ENCODE results near the gene WLS. TPM values are rescaled to one million over a fixed set of nuclear protein-coding genes. Genes with fewer than 3 reads are reported as not detected.
"Not testable (repeated sequence)": the region's sequence is repeated elsewhere in the genome, so short reads cannot be mapped to it uniquely, and the experiment has no call there.

WLS gene
- total and polyA plus RNA-seq, 4 donors = 29.9 to 81.5 (median 51.8) TPM

DNA sequence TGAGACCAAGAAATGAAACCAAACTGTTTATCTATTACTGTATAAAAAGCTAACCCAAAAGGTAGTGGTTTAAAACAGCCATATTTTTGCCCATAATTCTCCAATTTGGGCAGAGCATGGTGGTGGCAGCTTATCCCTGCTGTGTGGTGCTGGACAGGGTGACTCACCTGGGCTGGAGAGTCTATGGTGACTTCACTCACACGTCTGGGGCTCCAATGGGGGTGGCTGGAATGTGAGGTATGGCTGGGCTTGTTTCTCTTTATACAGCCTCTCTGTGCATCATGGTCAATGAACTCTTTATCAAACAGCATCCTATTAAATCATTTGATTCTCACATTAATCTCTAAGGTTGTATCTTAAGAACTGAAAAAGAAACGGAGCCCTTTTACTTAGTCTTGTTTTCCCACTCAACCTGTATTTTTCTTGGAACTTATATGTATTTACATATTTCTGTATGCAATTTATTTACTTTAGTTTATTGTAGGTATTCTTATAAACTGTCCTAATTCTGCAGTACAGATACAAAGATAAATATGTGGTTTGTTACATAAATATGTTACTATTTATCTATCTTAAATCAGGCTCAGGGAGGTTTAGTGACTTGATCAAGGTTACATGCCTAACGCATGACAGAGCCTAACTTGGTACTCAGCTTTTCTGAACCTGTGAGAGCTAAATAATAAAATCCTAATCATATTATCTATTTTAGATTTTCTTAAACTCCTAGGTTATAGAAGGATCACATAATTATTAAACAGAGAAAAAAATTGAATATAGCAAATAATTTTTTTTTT, 37.5 kb upstream of the WLS start:
- ATAC-seq (ENCODE audit: low FRiP score) = no peak

GRCh38 chr1:68268896-68269483, 36.7 kb upstream of the WLS start:
- no peak overlapping the region for H3K4me3 ChIP-seq (ENCODE audit: low read length in 2 of 2)
- no peaks in the 10 kb centered on the region for H3K9me3 ChIP-seq (ENCODE audit: control insufficient read depth, low read length)
- H3K27me3 ChIP-seq (ENCODE audit: control insufficient read depth in 1 of 2, insufficient read depth in 2 of 2, low read length in 1 of 2) = no peaks in the 10 kb centered on the region
- 67 to 83% methylated on average over 4 of the region's 4 CpGs for WGBS, 2 donors
- intact Hi-C loops (cut with DNase I) = no loop called here
- no peak for DNase-seq
- no peaks in the 10 kb centered on the region for H3K4me1 ChIP-seq (ENCODE audit: control insufficient read depth in 1 of 2, insufficient read depth in 2 of 2, low read length in 2 of 2)
- no peaks in the 10 kb centered on the region for H3K36me3 ChIP-seq (ENCODE audit: control insufficient read depth in 1 of 2, insufficient read depth in 2 of 2, low read length in 1 of 2)
- H3K27ac ChIP-seq (ENCODE audit: low read depth in 1 of 2, low read length in 2 of 2) = no peak overlapping the region
- ATAC-seq (ENCODE audit: low FRiP score) = no peak

More for the DNA sequence above, 37.5 kb upstream of the WLS start:
- intact Hi-C loops (cut with DNase I) = no loop called here
- H3K9me3 ChIP-seq (ENCODE audit: control insufficient read depth, low read length) = no peaks in the 10 kb centered on the region
- no peak for DNase-seq
- no peaks in the 10 kb centered on the region for H3K4me1 ChIP-seq (ENCODE audit: control insufficient read depth in 1 of 2, insufficient read depth in 2 of 2, low read length in 2 of 2)
- 46 to 47% methylated on average over 3 of the region's 3 CpGs for WGBS, 2 donors
- H3K27ac ChIP-seq (ENCODE audit: low read depth in 1 of 2, low read length in 2 of 2) = no peak overlapping the region
- H3K27me3 ChIP-seq (ENCODE audit: control insufficient read depth in 1 of 2, insufficient read depth in 2 of 2, low read length in 1 of 2) = no peaks in the 10 kb centered on the region
- no peak overlapping the region for H3K4me3 ChIP-seq (ENCODE audit: low read length in 2 of 2)
- H3K36me3 ChIP-seq (ENCODE audit: control insufficient read depth in 1 of 2, insufficient read depth in 2 of 2, low read length in 1 of 2) = no peaks in the 10 kb centered on the region

- 88 to 90% methylated on average over 5 of the region's 5 CpGs for WGBS, 2 donors
- H3K27ac ChIP-seq (ENCODE audit: low read depth in 1 of 2, low read length in 2 of 2); intact Hi-C loops (cut with DNase I): not testable (repeated sequence)
Measured at GRCh38 chr1:68256824-68257223, 24.5 kb upstream of the WLS start.

DNA sequence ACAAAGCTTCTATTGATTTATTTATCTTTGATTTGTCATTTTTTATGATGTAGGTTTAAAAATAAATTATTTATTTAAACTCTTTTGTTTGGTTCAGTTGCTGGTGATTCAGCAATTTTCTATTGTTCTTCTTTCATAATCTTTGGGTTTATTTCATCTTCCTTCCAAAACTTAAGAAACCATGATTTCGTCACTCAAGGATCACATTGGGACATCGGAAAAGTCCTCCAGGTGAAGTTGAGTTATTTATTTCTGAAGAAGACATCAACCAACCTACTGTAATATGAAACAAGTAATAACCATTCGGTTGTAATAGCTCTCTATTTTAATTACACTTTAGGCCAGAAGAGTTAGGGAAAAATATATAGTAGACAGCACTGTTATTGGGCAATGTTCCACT, 23.0 kb upstream of the WLS start:
- 87 to 92% methylated on average over 3 of the region's 3 CpGs for WGBS, 2 donors
- Histone ChIP-seq H3K27me3 (ENCODE audit: control insufficient read depth in 1 of 2, insufficient read depth in 2 of 2, low read length in 1 of 2) (no peaks in the 10 kb centered on the region), H3K27ac (ENCODE audit: low read depth in 1 of 2, low read length in 2 of 2) (no peak overlapping the region), H3K4me1 (ENCODE audit: control insufficient read depth in 1 of 2, insufficient read depth in 2 of 2, low read length in 2 of 2) (no peaks in the 10 kb centered on the region), H3K9me3 (ENCODE audit: control insufficient read depth, low read length) (peaks cover 2% of the 10 kb centered on the region), H3K36me3 (ENCODE audit: control insufficient read depth in 1 of 2, insufficient read depth in 2 of 2, low read length in 1 of 2) (no peaks in the 10 kb centered on the region), H3K4me3 (ENCODE audit: low read length in 2 of 2) (no peak overlapping the region)
- intact Hi-C loops (cut with DNase I) = no loop called here
- DNase-seq (no peak), ATAC-seq (ENCODE audit: low FRiP score) (no peak)

More at GRCh38 chr1:68256824-68257223, 24.5 kb upstream of the WLS start:
- ATAC-seq (ENCODE audit: low FRiP score); H3K4me1 ChIP-seq (ENCODE audit: control insufficient read depth in 1 of 2, insufficient read depth in 2 of 2, low read length in 2 of 2); H3K27me3 ChIP-seq (ENCODE audit: control insufficient read depth in 1 of 2, insufficient read depth in 2 of 2, low read length in 1 of 2); H3K36me3 ChIP-seq (ENCODE audit: control insufficient read depth in 1 of 2, insufficient read depth in 2 of 2, low read length in 1 of 2); H3K4me3 ChIP-seq (ENCODE audit: low read length in 2 of 2); DNase-seq; H3K9me3 ChIP-seq (ENCODE audit: control insufficient read depth, low read length): not testable (repeated sequence)

DNA sequence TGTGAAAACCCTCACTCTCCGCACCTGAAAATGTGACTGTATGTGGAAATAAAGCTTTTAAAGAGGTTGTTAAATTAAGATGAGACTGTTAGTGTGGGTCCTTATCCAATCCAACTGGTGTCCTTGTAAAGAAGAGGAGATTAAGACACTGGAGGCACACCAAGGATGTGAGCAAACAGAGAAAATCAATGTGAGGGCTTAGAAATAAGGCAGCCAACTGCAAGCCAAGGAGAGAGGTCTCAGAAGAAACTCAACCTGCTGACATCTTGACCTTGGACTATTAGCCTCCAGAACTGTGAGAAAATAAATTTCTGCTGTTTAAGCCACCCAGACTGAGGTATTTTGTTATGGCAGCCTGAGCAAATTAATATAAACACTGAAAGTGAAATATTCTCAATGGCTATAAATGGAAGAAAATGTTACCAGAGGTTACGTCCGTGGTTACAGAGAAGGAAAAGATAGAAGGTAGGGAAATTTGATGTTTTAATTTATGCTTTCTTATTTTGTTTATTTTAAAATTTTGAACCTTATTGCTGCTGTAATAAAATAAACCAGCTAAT, 22.4 kb upstream of the WLS start:
- DNase-seq (no peak), ATAC-seq (ENCODE audit: low FRiP score) (no peak)
- WGBS, 2 donors = 33 to 43% methylated on average over 3 of the region's 3 CpGs
- intact Hi-C loops (cut with DNase I) = no loop called here
- Histone ChIP-seq H3K27me3 (ENCODE audit: control insufficient read depth in 1 of 2, insufficient read depth in 2 of 2, low read length in 1 of 2) (no peaks in the 10 kb centered on the region), H3K9me3 (ENCODE audit: control insufficient read depth, low read length) (peaks cover 4% of the 10 kb centered on the region), H3K4me3 (ENCODE audit: low read length in 2 of 2) (no peak overlapping the region), H3K27ac (ENCODE audit: low read depth in 1 of 2, low read length in 2 of 2) (no peak overlapping the region), H3K36me3 (ENCODE audit: control insufficient read depth in 1 of 2, insufficient read depth in 2 of 2, low read length in 1 of 2) (no peaks in the 10 kb centered on the region), H3K4me1 (ENCODE audit: control insufficient read depth in 1 of 2, insufficient read depth in 2 of 2, low read length in 2 of 2) (no peaks in the 10 kb centered on the region)

GRCh38 chr1:68237040-68237439, 4.7 kb upstream of the WLS start:
- DNase-seq = no peak
- intact Hi-C loops (cut with DNase I) = loop anchor here in 1 of 2 donors (10.0 kb wide), 1 partner anchor 148 kb away; no protein-coding TSS in a partner anchor
- WGBS, 2 donors = 90 to 97% methylated on average over 2 of the region's 2 CpGs

DNA sequence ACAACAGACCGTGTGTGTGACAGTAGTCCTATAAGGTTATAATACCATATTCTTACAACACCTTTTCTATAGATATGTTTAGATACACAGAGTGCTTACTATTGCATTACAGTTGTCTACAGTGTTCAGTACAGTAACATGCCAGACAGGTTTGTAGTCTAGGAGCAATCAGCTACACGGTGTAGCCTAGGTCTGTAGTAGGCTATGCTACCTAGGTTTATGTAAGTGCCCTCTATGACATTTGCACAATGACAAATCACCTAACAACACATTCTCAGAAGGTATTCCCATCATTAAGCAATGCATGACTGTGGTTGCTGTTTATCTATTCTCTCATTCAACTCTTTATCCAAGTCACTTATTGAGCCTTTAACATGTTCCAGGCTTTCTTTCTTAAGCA, 1.8 kb upstream of the WLS start:
- WGBS, 2 donors = 89 to 90% methylated on average over 2 of the region's 2 CpGs
- Histone ChIP-seq H3K27ac (ENCODE audit: low read depth in 1 of 2, low read length in 2 of 2) (no peak overlapping the region), H3K36me3 (ENCODE audit: control insufficient read depth in 1 of 2, insufficient read depth in 2 of 2, low read length in 1 of 2) (no peaks in the 10 kb centered on the region), H3K4me1 (ENCODE audit: control insufficient read depth in 1 of 2, insufficient read depth in 2 of 2, low read length in 2 of 2) (no peaks in the 10 kb centered on the region), H3K9me3 (ENCODE audit: control insufficient read depth, low read length) (no peaks in the 10 kb centered on the region), H3K4me3 (ENCODE audit: low read length in 2 of 2) (no peak overlapping the region), H3K27me3 (ENCODE audit: control insufficient read depth in 1 of 2, insufficient read depth in 2 of 2, low read length in 1 of 2) (no peaks in the 10 kb centered on the region)
- ATAC-seq (ENCODE audit: low FRiP score) (no peak), DNase-seq (no peak)
- intact Hi-C loops (cut with DNase I) = loop anchor here (5.0 to 10.0 kb wide), 6 partner anchors 37 to 151 kb away; no protein-coding TSS in a partner anchor

More at GRCh38 chr1:68237040-68237439, 4.7 kb upstream of the WLS start:
- Histone ChIP-seq H3K9me3 (ENCODE audit: control insufficient read depth, low read length) (no peaks in the 10 kb centered on the region), H3K4me1 (ENCODE audit: control insufficient read depth in 1 of 2, insufficient read depth in 2 of 2, low read length in 2 of 2) (no peaks in the 10 kb centered on the region), H3K4me3 (ENCODE audit: low read length in 2 of 2) (no peak overlapping the region), H3K36me3 (ENCODE audit: control insufficient read depth in 1 of 2, insufficient read depth in 2 of 2, low read length in 1 of 2) (no peaks in the 10 kb centered on the region), H3K27me3 (ENCODE audit: control insufficient read depth in 1 of 2, insufficient read depth in 2 of 2, low read length in 1 of 2) (no peaks in the 10 kb centered on the region), H3K27ac (ENCODE audit: low read depth in 1 of 2, low read length in 2 of 2) (no peak overlapping the region)
- no peak for ATAC-seq (ENCODE audit: low FRiP score)

GRCh38 chr1:68233202-68233601, 879 bp upstream of the WLS start:
- no peaks in the 10 kb centered on the region for H3K36me3 ChIP-seq (ENCODE audit: control insufficient read depth in 1 of 2, insufficient read depth in 2 of 2, low read length in 1 of 2)
- H3K27ac ChIP-seq (ENCODE audit: low read depth in 1 of 2, low read length in 2 of 2) = no peak overlapping the region
- whole genome bisulfite sequencing, 2 donors = 31 to 42% methylated on average over 1 of the region's 1 CpG

More at GRCh38 chr1:68233202-68233601, 879 bp upstream of the WLS start:
- ATAC-seq (ENCODE audit: low FRiP score) = no peak
- no peak overlapping the region for H3K4me3 ChIP-seq (ENCODE audit: low read length in 2 of 2)
- no peaks in the 10 kb centered on the region for H3K9me3 ChIP-seq (ENCODE audit: control insufficient read depth, low read length)
- intact Hi-C loops (cut with DNase I) = loop anchor here (5.0 to 10.0 kb wide), 6 partner anchors 36 to 152 kb away; no protein-coding TSS in a partner anchor
- no peaks in the 10 kb centered on the region for H3K27me3 ChIP-seq (ENCODE audit: control insufficient read depth in 1 of 2, insufficient read depth in 2 of 2, low read length in 1 of 2)
- DNase-seq = no peak
- no peaks in the 10 kb centered on the region for H3K4me1 ChIP-seq (ENCODE audit: control insufficient read depth in 1 of 2, insufficient read depth in 2 of 2, low read length in 2 of 2)

Measured in aorta (tissue), 5 donors.